SU-DHL-6 (cell line): ENCODE measurements around the gene GATA3.

Experiments used
- H2AFZ ChIP-seq: fragments of 200-600 bp; sonication (generic); 2 replicates; pipeline ENCODE4 v1.6.1; 2014; ENCODE audit warnings: low read depth, mild to moderate bottlenecking, moderate library complexity, mixed read lengths, antibody characterized with exemption, low read length; ENCODE audit not compliant: severe bottlenecking
- H3F3A ChIP-seq: fragments of 200-600 bp; shearing (Covaris generic); 2 replicates; pipeline ENCODE4 v1.6.0; 2016; ENCODE audit warnings: antibody characterized with exemption, mild to moderate bottlenecking; ENCODE audit not compliant: insufficient read depth
- H3K27ac ChIP-seq: fragments of 200-600 bp; sonication (generic); 2 replicates; pipeline ENCODE4 v1.5.1; 2016; ENCODE audit warnings: low read depth, mild to moderate bottlenecking, low read length, moderate library complexity, mixed read lengths
- H3K27me3 ChIP-seq: fragments of 200-600 bp; sonication (generic), shearing (Covaris generic); 2 replicates; pipeline ENCODE4 v1.6.0; 2014; ENCODE audit warnings: mild to moderate bottlenecking, low read length
- H3K36me3 ChIP-seq: fragments of 200-600 bp; sonication (generic); 2 replicates; pipeline ENCODE4 v1.6.1; 2014; ENCODE audit warnings: mild to moderate bottlenecking, low read length, mixed read lengths
- H3K4me2 ChIP-seq: fragments of 300-600, 200-600 bp; shearing (Covaris generic), sonication (generic); 2 replicates; pipeline ENCODE4 v1.6.0; 2014; ENCODE audit warnings: low read length, low read depth, mild to moderate bottlenecking; ENCODE audit not compliant: poor library complexity, severe bottlenecking
- H3K4me3 ChIP-seq: fragments of 200-600 bp; sonication (generic); 2 replicates; pipeline ENCODE4 v1.5.1; 2014; ENCODE audit warnings: antibody characterized with exemption, low read length, mild to moderate bottlenecking, mixed read lengths; ENCODE audit not compliant: insufficient read depth, poor library complexity, severe bottlenecking
- H3K79me2 ChIP-seq: fragments of 200-600 bp; sonication (generic); 2 replicates; pipeline ENCODE4 v1.6.1; 2014; ENCODE audit warnings: mild to moderate bottlenecking, low read length, moderate library complexity; ENCODE audit not compliant: insufficient read depth
- H3K9ac ChIP-seq: fragments of 200-600 bp; sonication (generic); 2 replicates; pipeline ENCODE4 v1.7.0; 2014; ENCODE audit warnings: mild to moderate bottlenecking, low read length
- H3K9me2 ChIP-seq: fragments of 200-600 bp; sonication (generic); replicated peaks from 2 replicates; pipeline ENCODE4 v1.6.1; 2014; ENCODE audit warnings: low read length; ENCODE audit not compliant: insufficient read depth
- H3K9me3 ChIP-seq: fragments of 200-600 bp; sonication (generic); 2 replicates; pipeline ENCODE4 v1.6.1; 2014; ENCODE audit warnings: low read length, mixed read lengths; ENCODE audit not compliant: insufficient read depth
- H4K20me1 ChIP-seq: fragments of 200-600 bp; sonication (generic); 2 replicates; pipeline ENCODE4 v1.6.1; 2014; ENCODE audit warnings: low read depth, mild to moderate bottlenecking, antibody characterized with exemption, low read length, moderate library complexity, mixed read lengths
- EZH2phosphoT487 ChIP-seq: fragments of 200-600 bp; sonication (generic), shearing (Covaris generic); conservative IDR thresholded peaks from 2 replicates; pipeline ENCODE4 v1.6.1; 2018; ENCODE audit warnings: mild to moderate bottlenecking, antibody characterized with exemption, low read length, moderate library complexity, mixed read lengths
- TF ChIP-seq, protein P1 (sequence below): fragments of 200-600 bp; sonication (generic); IDR thresholded peaks from one replicate; pipeline ENCODE4 v1.5.1; 2017; ENCODE audit warnings: antibody characterized with exemption, mild to moderate bottlenecking, low read length, moderate library complexity; ENCODE audit not compliant: insufficient read depth, poor library complexity, severe bottlenecking

Gene GATA3

DNA sequence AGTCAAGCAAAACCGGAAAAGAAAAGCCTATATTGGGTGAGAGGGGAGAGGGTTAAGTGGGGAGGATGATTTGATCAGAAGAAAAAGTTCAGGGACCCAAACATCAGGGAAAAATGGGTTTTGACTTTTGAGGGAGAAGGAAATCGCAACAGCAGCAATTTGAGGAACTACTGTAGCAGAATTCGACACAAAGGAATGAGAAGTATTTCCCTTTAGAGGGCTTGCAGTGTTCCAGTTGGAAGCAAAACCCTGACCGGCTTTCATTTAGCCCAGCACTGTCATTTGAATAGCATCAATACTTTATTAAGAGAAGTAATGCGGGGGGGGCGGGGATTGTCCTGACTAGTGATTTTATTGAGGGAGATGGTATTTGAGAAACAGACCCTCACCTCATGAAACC lies 37.2 kb upstream of the GATA3 start:
- Histone ChIP-seq H3K9me2 (no peaks in the 10 kb centered on the region), H3K36me3 (no peaks in the 10 kb centered on the region), H2AFZ (no peak overlapping the region), H3K9me3 (no peaks in the 10 kb centered on the region), H3K27me3 (no peaks in the 10 kb centered on the region), H3K9ac (no peak overlapping the region), H3K4me2 (no peak overlapping the region), H3K27ac (no peak overlapping the region), H3K79me2 (no peaks in the 10 kb centered on the region), H3F3A (no peaks in the 10 kb centered on the region), H4K20me1 (no peaks in the 10 kb centered on the region), H3K4me3 (no peak overlapping the region)
- TF ChIP-seq EZH2phosphoT487 = no peak
- TF ChIP-seq, protein P1, sequence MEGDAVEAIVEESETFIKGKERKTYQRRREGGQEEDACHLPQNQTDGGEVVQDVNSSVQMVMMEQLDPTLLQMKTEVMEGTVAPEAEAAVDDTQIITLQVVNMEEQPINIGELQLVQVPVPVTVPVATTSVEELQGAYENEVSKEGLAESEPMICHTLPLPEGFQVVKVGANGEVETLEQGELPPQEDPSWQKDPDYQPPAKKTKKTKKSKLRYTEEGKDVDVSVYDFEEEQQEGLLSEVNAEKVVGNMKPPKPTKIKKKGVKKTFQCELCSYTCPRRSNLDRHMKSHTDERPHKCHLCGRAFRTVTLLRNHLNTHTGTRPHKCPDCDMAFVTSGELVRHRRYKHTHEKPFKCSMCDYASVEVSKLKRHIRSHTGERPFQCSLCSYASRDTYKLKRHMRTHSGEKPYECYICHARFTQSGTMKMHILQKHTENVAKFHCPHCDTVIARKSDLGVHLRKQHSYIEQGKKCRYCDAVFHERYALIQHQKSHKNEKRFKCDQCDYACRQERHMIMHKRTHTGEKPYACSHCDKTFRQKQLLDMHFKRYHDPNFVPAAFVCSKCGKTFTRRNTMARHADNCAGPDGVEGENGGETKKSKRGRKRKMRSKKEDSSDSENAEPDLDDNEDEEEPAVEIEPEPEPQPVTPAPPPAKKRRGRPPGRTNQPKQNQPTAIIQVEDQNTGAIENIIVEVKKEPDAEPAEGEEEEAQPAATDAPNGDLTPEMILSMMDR = no peak

DNA sequence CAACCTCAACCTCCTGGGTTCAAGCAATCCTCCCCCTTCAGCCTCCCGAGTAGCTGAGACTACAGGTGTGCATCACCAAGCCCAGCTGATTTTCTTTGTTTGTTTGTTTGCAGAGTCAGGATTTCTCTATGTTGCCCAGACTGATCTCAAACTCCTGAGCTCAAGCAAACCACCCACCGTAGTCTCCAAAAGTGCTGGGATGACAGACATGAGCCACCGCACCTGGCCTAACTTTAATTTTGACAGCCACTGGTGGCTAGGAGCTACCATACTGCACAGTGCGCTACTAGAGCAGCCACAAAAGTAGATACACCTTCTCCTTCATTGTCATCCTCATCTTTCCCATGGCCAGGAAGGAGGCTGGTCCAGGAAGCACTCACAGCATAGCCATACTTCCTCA lies 31.2 kb upstream of the GATA3 start:
- Histone ChIP-seq H3F3A (no peaks in the 10 kb centered on the region), H3K36me3 (no peaks in the 10 kb centered on the region), H3K9ac (no peak overlapping the region), H3K27me3 (no peaks in the 10 kb centered on the region), H3K27ac (no peak overlapping the region), H3K79me2 (no peaks in the 10 kb centered on the region), H3K4me3 (no peak overlapping the region), H4K20me1 (no peaks in the 10 kb centered on the region), H3K9me2 (no peaks in the 10 kb centered on the region), H3K9me3 (no peaks in the 10 kb centered on the region), H2AFZ (no peak overlapping the region), H3K4me2 (no peak overlapping the region)
- TF ChIP-seq EZH2phosphoT487 = no peak
- TF ChIP-seq, protein P1 = no peak

DNA sequence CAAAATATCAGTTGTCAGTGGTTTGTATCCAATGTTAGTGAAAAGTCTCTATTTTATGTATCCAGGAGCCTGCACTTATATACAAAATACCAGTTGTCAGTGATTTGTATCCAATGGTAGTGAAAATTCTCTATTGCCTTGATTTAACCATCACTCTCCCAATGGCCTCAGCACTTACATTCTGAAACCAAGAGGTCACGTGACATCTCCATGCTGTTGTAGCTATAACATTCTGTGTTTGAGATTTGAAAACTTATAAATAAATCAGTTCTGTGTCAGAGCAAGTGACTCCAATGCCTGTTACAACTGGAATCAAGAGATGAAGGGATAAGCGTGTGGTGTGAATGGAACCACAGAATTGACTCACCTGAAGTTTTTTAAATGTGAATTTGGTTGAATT lies 30.6 kb upstream of the GATA3 start:
- Histone ChIP-seq H3K27ac (no peak overlapping the region), H3K9me2 (no peaks in the 10 kb centered on the region), H3K9ac (no peak overlapping the region), H3K27me3 (no peaks in the 10 kb centered on the region), H3K4me3 (no peak overlapping the region), H2AFZ (no peak overlapping the region), H3K79me2 (no peaks in the 10 kb centered on the region), H3K36me3 (no peaks in the 10 kb centered on the region), H3F3A (no peaks in the 10 kb centered on the region), H3K4me2 (no peak overlapping the region), H4K20me1 (no peaks in the 10 kb centered on the region), H3K9me3 (no peaks in the 10 kb centered on the region)
- TF ChIP-seq, protein P1 = no peak
- TF ChIP-seq EZH2phosphoT487 = no peak
